CD4-positive, alpha-beta memory T cell (primary cell): ENCODE data around the gene FUZ. TPM values are rescaled to one million over a fixed set of nuclear protein-coding genes. Genes with fewer than 3 reads are reported as not detected.

ENCODE experiments used
- CTCF ChIA-PET: fragments of 350-600 bp; sonication (Branson Sonifier 250); formaldehyde crosslinking; loops from one replicate; lab custom pipeline; 2021; ENCODE audit warnings: inconsistent platforms; ENCODE audit not compliant: partially characterized antibody; lab: Charles Lee
- POLR2A ChIA-PET: fragments of 350-600 bp; sonication (Branson Sonifier 250); formaldehyde crosslinking; loops from one replicate; lab custom pipeline; 2021; ENCODE audit not compliant: partially characterized antibody; lab: Charles Lee
- DNase-seq, 5 donors: peaks; one replicate each; pipeline versions ENCODE4 v3.0.0 to v3.0.0-alpha.2; 2020 to 2022; ENCODE audit warnings: mixed read lengths in 1 of 5
- H3K27ac ChIP-seq: one replicate; pipeline ENCODE4 v1.7.0; 2013; ENCODE audit warnings: low read depth, low read length
- H3K27me3 ChIP-seq: 2 replicates; pipeline ENCODE4 v1.7.0; 2013; ENCODE audit warnings: mild to moderate bottlenecking, low read length, moderate library complexity; ENCODE audit not compliant: insufficient read depth
- H3K36me3 ChIP-seq: 2 replicates; pipeline ENCODE4 v1.7.0; 2013; ENCODE audit warnings: mild to moderate bottlenecking, low read length, moderate library complexity; ENCODE audit not compliant: insufficient read depth
- H3K4me1 ChIP-seq: 2 replicates; pipeline ENCODE4 v1.7.0; 2013; ENCODE audit warnings: mild to moderate bottlenecking, low read length, moderate library complexity; ENCODE audit not compliant: insufficient read depth
- H3K4me3 ChIP-seq, 2 donors: one replicate each; pipeline ENCODE4 v1.7.0; 2013; ENCODE audit warnings: low read length in 2 of 2, mild to moderate bottlenecking in 1 of 2
- H3K9me3 ChIP-seq, 2 donors: one replicate each; pipeline ENCODE4 v1.7.0; 2013; ENCODE audit warnings: low read length in 2 of 2, control low read depth in 1 of 2; ENCODE audit not compliant: control insufficient read depth in 1 of 2
- H3K27ac Mint-ChIP-seq, 7 donors: one replicate each; pipeline ENCODE4 v1.8.0; 2020 to 2021; ENCODE audit warnings: mixed read lengths in 7 of 7, mild to moderate bottlenecking in 6 of 7, inconsistent platforms in 3 of 7, moderate library complexity in 3 of 7
- H3K27me3 Mint-ChIP-seq, 2 donors: one replicate each; pipeline ENCODE4 v1.8.0; 2020 to 2021; ENCODE audit warnings: mixed read lengths in 2 of 2
- H3K36me3 Mint-ChIP-seq, 2 donors: one replicate each; pipeline ENCODE4 v1.8.0; 2020 to 2021; ENCODE audit warnings: mixed read lengths in 2 of 2, inconsistent platforms in 1 of 2, mild to moderate bottlenecking in 1 of 2
- H3K4me1 Mint-ChIP-seq, 4 donors: one replicate each; pipeline ENCODE4 v1.8.0; 2020 to 2021; ENCODE audit warnings: mixed read lengths in 4 of 4, mild to moderate bottlenecking in 1 of 4
- H3K4me3 Mint-ChIP-seq, 8 donors: one replicate each; pipeline ENCODE4 v1.8.0; 2020 to 2021; ENCODE audit warnings: mixed read lengths in 8 of 8, mild to moderate bottlenecking in 7 of 8, moderate library complexity in 6 of 8, inconsistent platforms in 3 of 8
- H3K9me3 Mint-ChIP-seq, 8 donors: one replicate each; pipeline ENCODE4 v1.8.0; 2020 to 2021; ENCODE audit warnings: mixed read lengths in 8 of 8, mild to moderate bottlenecking in 5 of 8, inconsistent platforms in 3 of 8, moderate library complexity in 1 of 8
- intact Hi-C: fragments of 100-400 bp; cut with micrococcal nuclease; formaldehyde crosslinking; loops from one replicate; pipeline ENCODE4 v1.15.1; 2023
- polyA plus RNA-seq, 2 donors: library from polyadenylated mRNA; unstranded; fragments of 300-500 nt; fragmentation: Illumina TruSeq; gene quantifications; one replicate each; pipeline ENCODE4 v1.2.3, GENCODE V29; 2021
- total RNA-seq, 2 experiments: library from RNA; stranded (reverse); gene quantifications; one replicate each; pipeline ENCODE4 v1.2.3, GENCODE V29; 2021

The FUZ gene
- total and polyA plus RNA-seq, 4 experiments from 2014 or later, result 4.9 to 24.1 (median 14.9) TPM

DNA sequence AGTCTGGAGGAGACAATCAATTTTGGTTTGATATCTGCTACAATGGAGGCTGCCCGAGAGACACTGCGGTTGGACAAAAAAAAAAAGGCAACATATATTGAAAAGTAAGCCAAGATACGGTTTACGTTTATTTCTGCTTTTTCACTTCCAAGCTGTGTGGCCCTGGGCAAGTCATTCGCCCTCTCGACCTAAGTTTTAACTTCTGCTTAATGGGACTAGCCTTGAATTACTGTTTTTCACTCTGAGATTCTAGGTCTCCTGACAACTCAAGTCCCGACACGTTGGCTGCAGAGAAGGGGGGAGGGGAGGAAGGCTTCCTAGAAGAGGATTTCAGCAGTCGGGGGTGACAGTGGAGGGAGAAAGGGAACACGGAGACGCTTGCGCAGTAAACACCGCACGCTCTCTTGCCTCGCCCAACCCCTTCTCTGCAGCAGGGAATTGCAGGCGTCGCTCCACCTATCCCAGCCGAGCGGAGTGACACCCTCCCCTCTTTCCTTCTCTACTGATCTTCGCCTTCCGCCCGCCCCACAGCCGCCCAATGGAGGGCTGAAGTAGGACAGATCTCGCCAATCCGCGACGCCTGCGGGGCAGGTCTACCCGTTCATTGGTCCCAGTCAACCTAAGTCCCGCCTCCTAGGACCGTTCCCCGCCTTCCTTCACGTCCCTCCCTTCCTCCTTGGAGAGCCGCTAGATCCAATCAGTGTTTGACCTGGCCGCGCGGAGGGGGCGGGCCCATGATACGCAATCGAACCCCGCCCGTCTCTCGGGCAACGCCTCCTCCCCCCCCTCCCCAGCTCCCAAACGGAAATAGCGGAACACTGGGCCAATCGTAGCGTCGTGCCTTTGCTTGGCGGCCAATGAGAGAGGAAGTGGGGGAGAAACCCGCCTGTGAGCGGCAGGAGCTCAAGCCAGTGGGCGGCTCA, 46.8 kb downstream of the FUZ start:
- peaks cover 7 to 14% of the 10 kb centered on the region in 2 donors for H3K36me3 Mint-ChIP-seq
- H3K4me3 ChIP-seq, result peak overlapping the region; percentile 75 to 88
- peak overlapping the region; percentile 85 to 97 (median 96) for H3K27ac Mint-ChIP-seq
- H3K36me3 ChIP-seq, result no peaks in the 10 kb centered on the region
- H3K9me3 Mint-ChIP-seq, result no peaks in the 10 kb centered on the region
- H3K9me3 ChIP-seq, result no peaks in the 10 kb centered on the region
- peaks cover 30 to 48% (median 34%) of the 10 kb centered on the region in 4 donors for H3K4me1 Mint-ChIP-seq
- peak; percentile 98 to 100 (median 100) for DNase-seq
- no peaks in the 10 kb centered on the region for H3K27me3 Mint-ChIP-seq
- intact Hi-C loops, result loop anchor here (1.0 to 5.0 kb wide), 10 partner anchors 43 to 1321 kb away; partner anchors contain the start of genes AKT1S1, FUZ, GRWD1 and PNKP
- H3K27me3 ChIP-seq, result no peaks in the 10 kb centered on the region
- ChIA-PET CTCF (interaction anchor here (1.0 to 2.1 kb wide), 3 partner anchors 49 to 94 kb away, joined by 3 to 8 read pairs (median 3); no protein-coding TSS in a partner anchor), POLR2A (interaction anchor here (0.7 to 3.5 kb wide), 17 partner anchors 43 to 1797 kb away, joined by 3 to 24 read pairs (median 4); partner anchors contain the start of genes AKT1S1, ATF5, FUZ and IL4I1)
- peak overlapping the region; percentile 77 for H3K27ac ChIP-seq
- peaks cover 36% of the 10 kb centered on the region for H3K4me1 ChIP-seq
- H3K4me3 Mint-ChIP-seq, result peak overlapping the region; percentile 89 to 99 (median 94)

DNA sequence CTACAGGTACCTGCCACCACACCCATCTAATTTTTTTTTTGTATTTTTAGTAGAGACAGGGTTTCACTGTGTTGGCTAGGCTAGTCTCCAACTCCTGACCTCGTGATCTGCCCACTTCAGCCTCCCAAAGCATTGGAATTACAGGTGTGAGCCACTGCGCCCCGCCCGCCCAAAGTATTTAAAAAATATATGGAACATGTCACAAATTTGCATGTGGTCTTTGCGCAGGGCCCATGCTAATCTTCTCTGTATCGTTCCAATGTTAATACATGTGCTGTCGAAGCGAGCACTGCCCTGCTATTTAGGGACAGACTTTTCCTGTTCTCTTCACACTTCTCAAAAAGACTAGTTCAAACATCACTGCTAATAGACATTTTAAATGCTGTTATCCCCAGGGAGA, 48.8 kb downstream of the FUZ start:
- no peak overlapping the region for H3K27ac ChIP-seq
- H3K4me1 ChIP-seq, result peaks cover 29% of the 10 kb centered on the region
- H3K36me3 ChIP-seq, result no peaks in the 10 kb centered on the region
- intact Hi-C loops, result no loop called here
- ChIA-PET CTCF (interaction anchor here (0.9 kb wide), 1 partner anchor 86 kb away, joined by 3 read pairs; no protein-coding TSS in a partner anchor), POLR2A (no interaction called here)
- H3K4me3 ChIP-seq, result no peak overlapping the region
- Mint-ChIP-seq H3K27ac (peak overlapping the region in 1 of 7 donors; percentile 70), H3K4me3 (peak overlapping the region in 3 of 8 donors; percentile 10 to 45 (median 29)), H3K36me3 (peaks cover 0 to 11% of the 10 kb centered on the region in 2 donors), H3K27me3 (no peaks in the 10 kb centered on the region), H3K4me1 (peaks cover 22 to 34% (median 29%) of the 10 kb centered on the region in 4 donors), H3K9me3 (no peaks in the 10 kb centered on the region)
- H3K27me3 ChIP-seq, result no peaks in the 10 kb centered on the region
- DNase-seq, result no peak
- no peaks in the 10 kb centered on the region for H3K9me3 ChIP-seq

DNA sequence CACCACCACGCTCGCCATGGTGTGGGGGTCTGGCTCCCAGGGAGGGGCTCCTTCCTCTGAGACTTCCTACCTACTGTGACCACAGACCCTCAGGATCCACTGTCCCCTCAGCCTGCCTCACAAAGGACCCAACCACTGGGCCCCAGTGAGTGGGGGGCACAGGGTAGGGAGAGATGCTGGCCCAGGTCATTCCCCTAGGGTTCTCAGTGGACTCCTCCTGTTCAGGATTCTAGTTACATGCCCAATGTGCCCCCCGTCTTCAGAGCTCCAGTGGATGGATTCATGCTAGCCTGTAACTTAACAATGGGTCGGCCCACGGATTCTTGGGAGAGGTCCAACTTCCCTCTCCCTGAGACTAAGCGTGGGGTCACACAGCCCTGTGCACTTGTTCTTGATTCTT, 49.9 kb downstream of the FUZ start, which contains the start of gene TSKS:
Gene TSKS (minus strand): TSS at position 77 of the 400 bp plus-strand sequence. CDS start 59 bp downstream, at position 18.
- no peak within 1 kb of the TSS for H3K4me3 ChIP-seq
- peaks cover 0 to 11% of the 10 kb centered on the region in 2 donors for H3K36me3 Mint-ChIP-seq
- H3K9me3 ChIP-seq, result no peaks in the 10 kb centered on the region
- ChIA-PET CTCF (no interaction called here), POLR2A (no interaction called here)
- peaks cover 15 to 24% (median 20%) of the 10 kb centered on the region in 4 donors for H3K4me1 Mint-ChIP-seq
- H3K27ac ChIP-seq, result no peak within 1 kb of the TSS
- H3K36me3 ChIP-seq, result no peaks in the 10 kb centered on the region
- peak within 1 kb of the TSS in 3 of 8 donors; percentile 11 to 45 (median 23) for H3K4me3 Mint-ChIP-seq
- H3K27ac Mint-ChIP-seq, result peak within 1 kb of the TSS in 2 of 7 donors; percentile 36 to 86
- peaks cover 18% of the 10 kb centered on the region for H3K4me1 ChIP-seq
- intact Hi-C loops, result no loop called here
- peaks cover 0 to under 1% (median 0%) of the 10 kb centered on the region in 8 donors for H3K9me3 Mint-ChIP-seq
- no peaks in the 10 kb centered on the region for H3K27me3 ChIP-seq
- peaks cover 0 to 2% of the 10 kb centered on the region in 2 donors for H3K27me3 Mint-ChIP-seq
- no peak for DNase-seq

- ChIA-PET POLR2A (no interaction called here), CTCF (no interaction called here)
- Histone ChIP-seq H3K27ac (no peak overlapping the region), H3K9me3 (no peaks in the 10 kb centered on the region), H3K4me3 (no peak overlapping the region), H3K36me3 (no peaks in the 10 kb centered on the region), H3K27me3 (no peaks in the 10 kb centered on the region), H3K4me1 (peaks cover 8% of the 10 kb centered on the region)
- Mint-ChIP-seq H3K9me3 (peaks cover 0 to 2% (median 0%) of the 10 kb centered on the region in 8 donors), H3K4me3 (peak overlapping the region in 1 of 8 donors; percentile 6), H3K36me3 (peaks cover 0 to 4% of the 10 kb centered on the region in 2 donors), H3K27ac (peak overlapping the region in 4 of 7 donors; percentile 4 to 86 (median 24)), H3K4me1 (peaks cover 6 to 13% (median 10%) of the 10 kb centered on the region in 4 donors), H3K27me3 (peaks cover 0 to 2% of the 10 kb centered on the region in 2 donors)
- intact Hi-C loops, result no loop called here
- peak in 1 of 5 donors; percentile 3 for DNase-seq
Observed at GRCh38 chr19:49761625-49762311, 51.3 kb downstream of the FUZ start.

GRCh38 chr19:49761249-49761624, 51.9 kb downstream of the FUZ start:
- no peaks in the 10 kb centered on the region for H3K36me3 ChIP-seq
- no peak overlapping the region for H3K27ac ChIP-seq
- Mint-ChIP-seq H3K27ac (peak overlapping the region in 4 of 7 donors; percentile 4 to 56 (median 16)), H3K4me3 (peak overlapping the region in 1 of 8 donors; percentile 6), H3K4me1 (peaks cover 4 to 8% (median 6%) of the 10 kb centered on the region in 4 donors), H3K9me3 (peaks cover 0 to 2% (median 0%) of the 10 kb centered on the region in 8 donors), H3K36me3 (peaks cover 0 to under 1% of the 10 kb centered on the region in 2 donors), H3K27me3 (peaks cover 0 to 2% of the 10 kb centered on the region in 2 donors)
- H3K27me3 ChIP-seq, result no peaks in the 10 kb centered on the region
- no peak overlapping the region for H3K4me3 ChIP-seq
- POLR2A ChIA-PET, result no interaction called here
- DNase-seq, result no peak
- peaks cover 8% of the 10 kb centered on the region for H3K4me1 ChIP-seq
- CTCF ChIA-PET, result no interaction called here
- H3K9me3 ChIP-seq, result no peaks in the 10 kb centered on the region
- intact Hi-C loops, result no loop called here

- H3K27ac ChIP-seq, result no peak overlapping the region
- no peaks in the 10 kb centered on the region for H3K27me3 ChIP-seq
- no peak overlapping the region for H3K4me3 Mint-ChIP-seq
- no peak overlapping the region for H3K4me3 ChIP-seq
- DNase-seq, result no peak
- CTCF ChIA-PET, result no interaction called here
- no peaks in the 10 kb centered on the region for H3K9me3 ChIP-seq
- no peaks in the 10 kb centered on the region for H3K4me1 Mint-ChIP-seq
- peaks cover 0 to 2% of the 10 kb centered on the region in 2 donors for H3K27me3 Mint-ChIP-seq
- H3K9me3 Mint-ChIP-seq, result peaks cover 0 to 10% (median 2%) of the 10 kb centered on the region in 8 donors
- no peaks in the 10 kb centered on the region for H3K4me1 ChIP-seq
- POLR2A ChIA-PET, result no interaction called here
- intact Hi-C loops, result no loop called here
- H3K36me3 ChIP-seq, result no peaks in the 10 kb centered on the region
- H3K27ac Mint-ChIP-seq, result no peak overlapping the region
- peaks cover 0 to 3% of the 10 kb centered on the region in 2 donors for H3K36me3 Mint-ChIP-seq
Observed at GRCh38 chr19:49758292-49758691, 54.8 kb downstream of the FUZ start.
